A549 treated with AZD9567 at 1 μM for 4 hours (cell line): ENCODE results near the gene CNKSR1. TPM values are rescaled to one million over a fixed set of nuclear protein-coding genes. Genes with fewer than 3 reads are reported as not detected.

Experiments used
- total RNA-seq: library from RNA; stranded (reverse); fragments of 200-300 nt; extraction: Qiagen RNA extraction; gene quantifications from 5 replicates; pipeline ENCODE4 v1.2.3, GENCODE V29; 2022; ENCODE audit not compliant: insufficient read depth

Gene CNKSR1, protein sequence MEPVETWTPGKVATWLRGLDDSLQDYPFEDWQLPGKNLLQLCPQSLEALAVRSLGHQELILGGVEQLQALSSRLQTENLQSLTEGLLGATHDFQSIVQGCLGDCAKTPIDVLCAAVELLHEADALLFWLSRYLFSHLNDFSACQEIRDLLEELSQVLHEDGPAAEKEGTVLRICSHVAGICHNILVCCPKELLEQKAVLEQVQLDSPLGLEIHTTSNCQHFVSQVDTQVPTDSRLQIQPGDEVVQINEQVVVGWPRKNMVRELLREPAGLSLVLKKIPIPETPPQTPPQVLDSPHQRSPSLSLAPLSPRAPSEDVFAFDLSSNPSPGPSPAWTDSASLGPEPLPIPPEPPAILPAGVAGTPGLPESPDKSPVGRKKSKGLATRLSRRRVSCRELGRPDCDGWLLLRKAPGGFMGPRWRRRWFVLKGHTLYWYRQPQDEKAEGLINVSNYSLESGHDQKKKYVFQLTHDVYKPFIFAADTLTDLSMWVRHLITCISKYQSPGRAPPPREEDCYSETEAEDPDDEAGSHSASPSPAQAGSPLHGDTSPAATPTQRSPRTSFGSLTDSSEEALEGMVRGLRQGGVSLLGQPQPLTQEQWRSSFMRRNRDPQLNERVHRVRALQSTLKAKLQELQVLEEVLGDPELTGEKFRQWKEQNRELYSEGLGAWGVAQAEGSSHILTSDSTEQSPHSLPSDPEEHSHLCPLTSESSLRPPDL
- total RNA-seq: 0.15 to 0.43 TPM (median 0.23 TPM) in 4 of 5 replicates, not detected in the other

DNA sequence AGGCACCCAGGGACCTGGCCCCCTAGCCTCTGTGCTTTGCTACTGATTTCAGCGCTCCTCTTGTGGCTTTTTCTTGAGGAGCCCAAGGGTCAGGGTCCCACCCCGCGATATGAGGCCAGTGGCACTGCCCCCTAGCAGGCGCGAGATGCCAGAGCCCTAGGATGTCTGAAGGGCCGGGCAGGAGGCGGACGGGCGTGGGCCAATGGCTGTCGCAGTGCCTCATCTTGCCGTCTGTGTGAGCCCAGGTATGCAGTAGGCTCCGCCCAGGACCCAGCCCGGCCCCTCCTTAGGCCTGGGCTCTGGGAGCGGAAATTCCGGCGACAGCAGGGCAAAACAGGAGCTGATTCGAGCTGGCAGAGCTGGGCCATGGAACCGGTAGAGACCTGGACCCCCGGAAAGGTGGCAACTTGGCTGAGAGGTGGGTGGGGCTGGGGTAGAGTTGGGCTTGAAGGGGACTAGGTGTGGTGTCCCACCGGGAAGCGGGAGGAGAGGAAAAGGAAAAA, at the start of gene CNKSR1:
Gene CNKSR1 (plus strand): TSS at position 310 of the 503 bp plus-strand sequence. CDS start 57 bp downstream, at position 367.

DNA sequence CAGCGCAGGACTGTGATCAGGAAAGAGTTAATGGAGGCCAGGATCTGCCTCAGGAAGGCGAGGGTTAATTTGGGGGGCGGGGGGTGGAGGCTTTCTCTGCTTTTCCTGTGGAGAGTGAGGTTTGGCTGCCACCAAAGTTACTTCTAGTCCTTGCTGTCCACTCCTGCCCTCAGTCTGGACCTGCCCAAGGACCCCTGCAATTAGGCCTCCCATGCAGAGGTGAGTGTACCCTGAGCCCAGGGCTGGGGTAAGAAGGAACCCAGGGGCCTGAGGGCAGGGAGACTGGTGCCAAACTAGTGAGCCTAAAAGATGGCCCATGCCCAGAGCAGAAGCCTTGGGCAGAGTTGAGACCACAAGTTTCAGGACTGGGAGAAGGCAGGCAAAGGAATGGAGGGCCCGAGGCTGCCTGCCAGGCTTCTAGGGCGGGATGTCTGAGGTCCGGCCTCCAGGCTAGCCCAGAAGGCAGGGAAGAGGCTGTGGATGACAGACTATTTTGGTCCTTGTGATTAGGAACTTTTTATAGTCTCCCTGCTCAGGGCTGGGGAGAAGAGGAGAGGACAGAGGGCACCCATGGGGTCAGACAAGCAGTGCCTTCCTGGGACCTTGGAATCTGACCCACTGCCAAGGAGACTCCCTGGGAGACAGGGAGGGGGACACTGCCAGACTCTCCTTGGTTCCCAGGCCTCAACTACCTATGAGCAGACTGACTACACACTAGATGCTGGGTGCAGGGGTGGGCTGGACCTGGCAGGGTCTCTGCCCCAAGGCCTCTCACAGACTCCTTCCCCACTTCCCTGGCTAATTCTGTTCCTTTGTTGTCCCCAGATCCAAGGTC, 18.2 kb upstream of the CNKSR1 start, which contains the start of gene FAM110D:
Gene FAM110D (plus strand): TSS at position 172 of the 835 bp plus-strand sequence. CDS start 2,213 bp downstream, outside the sequence.

DNA sequence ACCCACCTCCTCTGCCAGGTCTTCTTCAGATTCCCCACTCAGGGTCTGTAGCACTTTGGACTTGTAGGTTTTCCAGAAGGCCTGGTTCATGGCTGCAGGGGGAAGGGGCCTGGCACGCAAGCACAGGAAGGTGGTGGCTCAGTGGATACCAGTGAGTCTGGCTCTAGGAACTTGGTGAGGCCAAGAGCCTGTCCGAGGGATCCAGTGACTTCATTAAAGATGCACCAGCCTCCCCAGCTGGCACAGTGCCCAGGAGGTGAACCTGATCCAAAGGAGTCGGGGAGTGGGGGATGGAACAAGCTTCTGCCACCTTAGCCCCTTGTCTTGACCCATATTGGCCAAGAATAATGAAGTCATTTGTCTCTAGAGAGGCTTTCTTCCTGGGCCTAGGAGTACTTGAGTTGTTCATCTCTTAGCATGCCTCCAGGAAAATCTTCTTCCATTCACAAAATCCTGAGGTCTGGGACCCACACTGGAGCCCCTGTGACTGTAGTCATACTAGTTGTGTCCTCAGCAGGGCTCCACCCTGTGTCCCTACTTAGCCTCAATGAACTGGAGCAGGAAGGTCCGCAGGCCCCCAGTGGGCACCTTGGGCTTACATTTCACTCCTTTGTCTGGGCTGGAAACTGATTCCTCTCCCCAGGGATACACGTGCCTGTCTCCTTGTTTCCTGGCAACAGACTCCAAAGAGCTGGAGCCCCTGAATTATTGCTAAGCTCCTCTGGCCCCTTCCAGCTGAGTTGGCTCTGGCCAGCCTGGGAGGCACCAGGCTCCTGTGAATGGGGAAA, 8.7 kb upstream of the CNKSR1 start, which contains the start of gene C1orf232:
Gene C1orf232 (minus strand): TSS at position 554 of the 788 bp plus-strand sequence. CDS start 464 bp downstream, at position 90.

DNA sequence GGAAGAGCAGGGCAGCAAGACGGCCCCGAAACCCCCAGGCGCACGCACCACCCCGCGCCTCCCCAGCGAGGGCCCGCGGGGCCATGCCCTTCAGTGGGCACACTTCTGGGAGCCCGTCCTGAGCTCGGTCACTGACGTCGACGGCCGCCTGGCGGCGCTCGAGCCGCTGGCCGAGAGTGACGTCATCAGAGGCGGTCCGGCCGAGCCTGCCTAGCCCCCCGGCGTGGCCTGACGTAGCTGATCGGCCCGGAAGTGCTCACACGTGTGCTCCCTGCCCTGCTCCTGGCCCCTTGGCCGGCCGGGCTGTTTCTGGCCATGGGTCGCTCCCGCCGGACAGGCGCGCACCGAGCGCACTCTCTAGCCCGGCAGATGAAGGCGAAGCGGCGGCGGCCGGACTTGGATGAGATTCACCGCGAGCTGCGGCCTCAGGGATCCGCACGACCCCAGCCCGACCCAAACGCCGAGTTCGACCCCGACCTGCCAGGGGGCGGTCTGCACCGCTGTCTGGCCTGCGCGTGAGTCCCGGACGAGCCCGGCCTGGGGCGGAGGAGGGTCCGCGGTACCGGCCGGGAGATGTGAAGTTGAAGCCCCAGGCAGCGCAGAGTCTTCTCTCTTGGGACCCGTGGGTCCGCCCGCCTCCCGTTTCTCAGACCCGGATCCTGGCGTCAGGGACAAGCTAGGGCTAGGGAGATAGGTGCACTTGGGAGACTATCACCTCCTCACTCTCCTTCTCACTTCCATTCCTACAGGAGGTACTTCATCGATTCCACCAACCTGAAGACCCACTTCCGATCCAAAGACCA, 7.4 kb upstream of the CNKSR1 start, which contains the start of gene ZNF593:
Gene ZNF593 (plus strand): TSS at position 240 of the 803 bp plus-strand sequence. CDS start 76 bp downstream, at position 316.

DNA sequence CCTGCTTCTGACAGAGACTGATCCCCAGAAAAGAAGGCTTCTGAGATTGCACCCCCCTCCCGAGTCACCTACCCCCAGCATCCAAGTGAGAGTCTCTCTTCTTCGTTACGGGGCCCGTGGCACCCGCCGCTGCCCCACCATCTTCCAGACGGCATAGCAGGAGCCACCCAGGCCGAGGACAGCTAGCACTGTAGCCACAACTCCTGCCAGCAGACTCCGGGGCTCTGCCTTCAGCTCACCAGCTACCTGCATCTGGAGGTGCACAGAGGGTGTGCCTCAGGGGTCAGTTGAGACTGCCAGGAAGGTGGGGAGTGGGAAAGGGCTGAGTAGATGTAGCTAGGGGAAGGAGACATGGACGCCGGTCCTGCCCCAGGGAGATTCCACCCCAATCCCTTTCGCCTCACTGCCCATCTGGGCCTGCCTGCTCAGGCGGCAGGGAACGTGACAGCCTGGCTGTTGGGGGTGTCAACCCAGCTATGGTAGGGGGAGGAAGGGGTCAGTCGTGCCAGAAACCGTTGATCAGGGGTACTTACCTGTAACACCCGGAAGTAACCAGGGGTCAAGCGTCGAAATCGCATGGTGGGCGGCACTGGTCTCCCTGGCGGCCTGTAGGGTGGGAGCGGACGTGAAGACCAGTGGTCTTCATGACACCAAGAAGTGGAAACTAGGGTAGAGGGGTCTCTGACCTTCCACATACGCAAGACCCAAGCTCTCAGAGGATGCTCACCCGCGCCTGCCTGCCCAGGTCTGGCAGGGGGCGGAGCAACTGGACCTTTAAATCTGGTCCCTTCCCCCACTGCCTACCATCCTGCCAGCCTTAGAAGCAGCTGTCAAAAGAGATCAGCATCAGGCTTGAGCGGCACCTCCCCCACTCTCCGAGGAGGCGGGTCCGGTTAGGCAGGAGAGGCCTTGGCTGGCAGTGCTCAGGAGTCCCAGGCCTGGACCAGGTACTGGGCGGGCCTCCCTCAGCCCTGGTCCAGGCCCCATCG, 5.9 kb upstream of the CNKSR1 start, which contains the start of gene ZNF593OS:
Gene ZNF593OS (minus strand): TSS at position 749 of the 989 bp plus-strand sequence. CDS start 171 bp downstream, at position 578.

DNA sequence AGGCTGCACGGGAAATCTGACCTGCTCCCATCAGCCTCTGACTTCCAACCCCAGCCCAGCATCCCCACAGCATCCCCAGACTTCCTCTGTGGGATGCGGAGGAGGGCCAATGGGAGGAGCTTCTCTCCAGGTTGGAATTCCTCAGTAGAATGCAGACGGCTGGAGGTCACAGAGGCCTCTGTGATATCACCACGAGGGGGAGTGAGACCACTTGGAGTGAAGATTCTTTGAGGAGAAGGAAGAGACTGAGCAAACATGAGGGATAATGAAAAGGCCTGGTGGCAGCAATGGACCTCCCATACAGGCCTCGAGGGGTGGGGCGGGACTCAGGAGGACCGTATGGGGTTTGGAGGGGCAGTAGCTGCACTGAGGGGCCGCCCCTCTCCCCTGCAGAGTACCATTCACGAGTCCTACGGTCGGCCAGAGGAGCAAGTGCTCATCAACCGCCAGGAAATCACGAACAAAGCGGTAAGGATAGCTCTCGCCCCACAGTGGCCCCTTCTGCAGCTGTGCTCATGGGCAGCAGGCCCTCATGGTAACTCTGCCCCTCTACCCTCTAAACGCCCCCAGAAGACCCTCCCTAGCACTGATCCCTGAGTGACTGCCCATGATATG, 13.2 kb downstream of the CNKSR1 start, which contains the start of gene CATSPER4:
Gene CATSPER4 (plus strand): TSS at position 230 of the 615 bp plus-strand sequence. CDS start 26 bp downstream, at position 256.

DNA sequence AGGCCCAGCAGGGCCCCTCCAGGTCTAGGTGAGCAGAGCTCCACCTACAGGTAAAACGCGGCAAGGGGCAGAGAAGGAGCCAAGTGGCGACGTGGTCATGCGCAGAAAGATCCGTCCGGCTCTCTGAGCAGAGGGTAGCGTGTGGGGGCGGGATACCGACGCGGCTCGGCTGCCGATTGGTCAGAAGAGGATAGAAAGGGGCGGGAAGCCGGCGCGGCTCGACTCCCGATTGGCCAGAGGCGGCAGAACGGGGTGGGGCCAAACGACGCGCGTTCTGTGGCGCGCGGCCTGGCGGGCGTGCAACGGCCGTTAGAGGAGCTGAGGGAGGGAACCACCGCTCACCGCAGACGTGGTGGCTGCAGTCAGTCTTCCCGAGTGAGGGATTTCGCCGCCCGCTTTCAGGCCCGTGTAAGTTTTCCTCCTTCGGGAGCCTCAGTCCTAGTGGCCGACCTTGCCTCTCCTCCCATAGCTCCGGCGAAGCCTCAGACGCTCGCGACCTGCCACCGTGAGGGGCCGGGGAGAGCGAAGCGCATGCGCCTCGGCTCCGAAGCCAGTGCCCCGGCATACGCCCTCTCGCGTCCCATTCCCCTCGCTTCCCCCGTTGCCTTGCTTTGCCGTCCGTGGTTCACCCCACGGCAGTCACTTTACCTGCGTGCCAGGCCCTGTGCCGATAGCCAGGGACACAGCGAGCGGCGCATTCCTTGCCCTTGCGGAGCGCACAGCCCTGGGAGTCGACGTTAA, 56.8 kb downstream of the CNKSR1 start, which contains the start of gene CEP85:
Gene CEP85 (plus strand): TSS at position 298 of the 741 bp plus-strand sequence. CDS start 5,584 bp downstream, outside the sequence.

Other genes starting within 250 kb of the CNKSR1 start
- gene PAFAH2, start 179.4 kb upstream of the CNKSR1 start, total RNA-seq: 6.4 to 9.0 TPM (median 6.6 TPM) in 5 replicates
- gene EXTL1, start 155.7 kb upstream of the CNKSR1 start, total RNA-seq: not detected in 5 replicates
- 0.11 to 0.29 TPM (median 0.21 TPM) in 4 of 5 replicates, not detected in the other for gene SLC30A2, start 131.4 kb upstream of the CNKSR1 start, total RNA-seq
- gene TRIM63, start 109.9 kb upstream of the CNKSR1 start, total RNA-seq: 0.77 to 1.5 TPM (median 0.94 TPM) in 5 replicates
- 1.4 to 2.3 TPM (median 1.8 TPM) in 5 replicates for gene PDIK1L, start 65.7 kb upstream of the CNKSR1 start, total RNA-seq
- gene FAM110D, start 18.4 kb upstream of the CNKSR1 start, total RNA-seq: 0.03 TPM in 2 of 5 replicates, not detected in the others
- gene C1orf232, start 8.5 kb upstream of the CNKSR1 start, total RNA-seq: not detected in 5 replicates
- 54.3 to 72.6 TPM (median 62.2 TPM) in 5 replicates for gene ZNF593, start 7.6 kb upstream of the CNKSR1 start, total RNA-seq
- 0.37 to 1.1 TPM (median 0.47 TPM) in 4 of 5 replicates, not detected in the other for gene ZNF593OS, start 5.7 kb upstream of the CNKSR1 start, total RNA-seq
- not detected in 5 replicates for gene CATSPER4, start 13.1 kb downstream of the CNKSR1 start, total RNA-seq
- 10.7 to 14.9 TPM (median 14.5 TPM) in 5 replicates for gene CEP85, start 56.7 kb downstream of the CNKSR1 start, total RNA-seq
- gene SH3BGRL3, start 102.6 kb downstream of the CNKSR1 start, total RNA-seq: 121 to 148 TPM (median 134 TPM) in 5 replicates
- gene UBXN11, start 129.1 kb downstream of the CNKSR1 start, total RNA-seq: 12.6 to 17.6 TPM (median 16.3 TPM) in 5 replicates
- 0.22 TPM in 1 of 5 replicates, not detected in the others for gene CD52, start 140.5 kb downstream of the CNKSR1 start, total RNA-seq
- 0.40 to 1.7 TPM (median 0.96 TPM) in 5 replicates for gene CRYBG2, start 176.6 kb downstream of the CNKSR1 start, total RNA-seq
- gene ZNF683, start 195.3 kb downstream of the CNKSR1 start, total RNA-seq: not detected in 5 replicates
- not detected in 5 replicates for gene LIN28A, start 233.3 kb downstream of the CNKSR1 start, total RNA-seq